NT2/D1 (cell line): ENCODE data around the gene PRR20G.

ENCODE experiments used
- SUZ12 ChIP-seq: IDR thresholded peaks from 2 replicates; pipeline ENCODE4 v1.6.1; 2011; ENCODE audit not compliant: insufficient read length, insufficient read depth; ENCODE audit errors: extremely low read depth
- ZNF274 ChIP-seq: IDR thresholded peaks from 2 replicates; pipeline ENCODE4 v1.6.1; 2011; ENCODE audit warnings: mild to moderate bottlenecking, low read depth, low read length

DNA sequence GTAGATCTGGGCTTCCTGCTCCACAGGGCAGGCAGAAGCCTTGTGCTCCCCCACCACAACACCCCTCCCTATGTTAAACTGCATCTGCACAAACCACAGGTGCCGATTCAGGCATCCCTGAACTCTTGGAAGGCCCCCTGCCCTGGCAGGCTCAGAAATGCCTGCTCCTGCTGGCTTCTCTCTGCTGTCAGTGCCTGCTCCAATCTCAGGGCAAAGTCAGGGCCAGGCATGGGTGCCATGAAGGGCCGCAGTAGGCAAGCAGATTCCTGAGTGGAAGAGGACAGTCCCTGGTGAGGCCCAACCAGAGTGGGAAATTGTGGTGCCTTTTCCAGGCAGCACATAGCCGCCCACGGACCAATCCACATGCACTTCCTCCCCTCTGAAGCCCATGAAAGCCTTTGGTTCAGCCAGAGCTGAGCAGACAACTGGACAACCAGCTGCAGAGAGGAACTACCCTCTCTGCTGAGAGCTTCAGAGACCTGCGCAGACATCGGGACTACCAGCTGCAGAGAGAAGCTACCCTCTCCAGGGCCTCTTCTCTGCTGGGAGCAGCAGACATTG is 13.6 kb downstream of the PRR20G start:
- TF ChIP-seq SUZ12 (no peak), ZNF274 (no peak)
